ENCODE results near the gene COL18A1.
"Not testable (repeated sequence)": the region's sequence is repeated elsewhere in the genome, so short reads cannot be mapped to it uniquely, and the experiment has no call there.

COL18A1 gene

GRCh38 chr21:45367402-45368351 is 37.3 kb upstream of the COL18A1 start:
- no peak for DNase-seq (ENCODE audit: low read depth)
- TF ChIP-seq CTCF (conservative IDR thresholded peaks at IDR 0.05; ENCODE audit: control insufficient read depth, insufficient read depth, low read depth, low read length), result no peak

GRCh38 chr21:45369018-45369417 is 35.9 kb upstream of the COL18A1 start:
- not testable (repeated sequence) for H3K4me3 ChIP-seq (ENCODE audit: control insufficient read depth, low read depth, low read length); DNase-seq (ENCODE audit: low read depth)

More at GRCh38 chr21:45367402-45368351, 37.3 kb upstream of the COL18A1 start:
- H3K4me3 ChIP-seq (ENCODE audit: control insufficient read depth, low read depth, low read length), result no peak overlapping the region

DNA sequence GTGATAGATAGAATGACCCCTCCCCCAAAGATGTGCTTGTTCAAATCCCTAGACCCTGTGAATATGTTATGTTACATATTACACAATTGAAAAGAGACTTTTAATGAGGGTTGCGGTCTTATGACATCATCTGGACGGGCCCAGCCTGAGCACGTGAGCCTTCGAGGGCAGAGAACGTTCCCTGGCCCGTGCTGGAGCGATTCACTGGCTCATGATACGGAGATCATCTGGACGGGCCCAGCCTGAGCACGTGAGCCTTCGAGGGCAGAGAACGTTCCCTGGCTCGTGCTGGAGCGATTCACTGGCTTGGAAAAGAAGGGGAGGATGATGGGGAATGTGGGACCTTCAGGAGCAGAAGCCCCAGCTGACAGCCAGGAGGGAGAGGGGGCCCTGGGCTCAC is 34.4 kb upstream of the COL18A1 start:
- TF ChIP-seq CTCF (conservative IDR thresholded peaks at IDR 0.05; ENCODE audit: control insufficient read depth, insufficient read depth, low read depth, low read length), result no peak
- DNase-seq (ENCODE audit: low read depth), result peak; percentile 45
- H3K4me3 ChIP-seq (ENCODE audit: control insufficient read depth, low read depth, low read length), result no peak overlapping the region

GRCh38 chr21:45371081-45371480 is 33.9 kb upstream of the COL18A1 start:
- no peak for DNase-seq (ENCODE audit: low read depth)
- no peak overlapping the region for H3K4me3 ChIP-seq (ENCODE audit: control insufficient read depth, low read depth, low read length)
- no peak for TF ChIP-seq CTCF (conservative IDR thresholded peaks at IDR 0.05; ENCODE audit: control insufficient read depth, insufficient read depth, low read depth, low read length)

DNA sequence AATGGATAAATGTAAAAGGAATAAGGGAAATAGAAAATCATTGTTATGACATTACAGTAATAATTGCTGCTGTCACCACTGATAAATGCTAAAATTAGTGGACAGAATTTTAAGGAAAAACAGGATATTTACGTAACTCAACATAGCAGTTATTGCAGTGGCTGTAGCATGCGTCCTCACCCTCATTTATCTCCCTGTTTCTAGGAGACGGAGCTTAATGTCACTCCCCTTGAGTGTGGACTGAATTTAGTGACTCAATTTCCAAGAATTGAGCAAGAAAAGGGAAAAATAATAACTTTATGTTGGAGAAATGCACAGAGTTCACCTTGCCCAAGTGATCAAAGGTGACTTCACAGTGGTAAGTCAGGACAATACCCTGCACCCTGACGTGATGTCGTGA is 33.3 kb upstream of the COL18A1 start:
- no peak for TF ChIP-seq CTCF (conservative IDR thresholded peaks at IDR 0.05; ENCODE audit: control insufficient read depth, insufficient read depth, low read depth, low read length)
- DNase-seq (ENCODE audit: low read depth), result no peak
- no peak overlapping the region for H3K4me3 ChIP-seq (ENCODE audit: control insufficient read depth, low read depth, low read length)

DNA sequence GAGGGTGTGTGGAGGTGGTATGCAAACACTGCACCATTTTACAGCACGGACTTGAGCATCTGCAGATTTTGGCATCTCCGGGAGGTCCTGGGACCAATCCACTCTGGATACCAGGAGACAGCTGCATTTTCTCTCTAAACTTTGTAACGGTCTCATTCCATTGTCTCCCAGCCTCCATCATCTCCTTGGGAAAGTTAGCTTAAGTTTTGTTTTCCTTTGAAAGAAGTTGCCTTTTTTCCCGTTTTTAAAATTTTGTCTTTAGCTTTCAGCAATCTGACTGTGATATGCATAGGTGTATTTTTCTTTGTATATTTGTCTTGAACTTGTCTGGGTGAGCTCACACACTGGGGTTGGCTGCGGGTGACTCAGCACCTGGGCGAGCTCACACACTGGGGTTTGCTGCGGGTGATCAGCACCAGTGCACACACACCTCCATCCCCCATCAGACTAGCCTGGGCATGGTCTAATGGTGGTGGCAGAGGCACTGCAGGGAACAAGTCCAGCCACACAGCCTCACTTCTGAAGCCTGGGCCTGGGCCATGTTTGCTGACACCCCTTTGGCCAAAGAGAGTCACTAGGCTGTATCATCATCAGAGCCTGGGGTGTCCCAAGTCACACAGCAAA is 32.1 kb upstream of the COL18A1 start:
- no peak for DNase-seq (ENCODE audit: low read depth)
- no peak for TF ChIP-seq CTCF (conservative IDR thresholded peaks at IDR 0.05; ENCODE audit: control insufficient read depth, insufficient read depth, low read depth, low read length)
- H3K4me3 ChIP-seq (ENCODE audit: control insufficient read depth, low read depth, low read length), result no peak overlapping the region

Data from fibroblast of mammary gland (primary cell).